A673 (cell line): ENCODE results near the gene ESRRG. TPM values are rescaled to one million over a fixed set of nuclear protein-coding genes. Genes with fewer than 3 reads are reported as not detected.

Source experiments
- BruUV-seq: library from RNA; stranded (reverse); fragments of 400-500 nt; replicated peaks from 2 replicates; lab custom pipeline; 2021; lab: Mats Ljungman, UMichigan
- CTCF ChIA-PET: fragments of 300-600 bp; sonication (Branson Sonifier 250); formaldehyde crosslinking; loops from one replicate; lab custom pipeline; 2022; ENCODE audit warnings: antibody characterized with exemption; lab: Charles Lee
- POLR2A ChIA-PET: fragments of 300-600 bp; sonication (Branson Sonifier 250); formaldehyde crosslinking; loops from one replicate; lab custom pipeline; 2022; ENCODE audit warnings: antibody characterized with exemption; ENCODE audit not compliant: low non-redundant PET; lab: Charles Lee
- DNase-seq: peaks from one replicate; pipeline ENCODE4 v3.0.0-alpha.2; 2015; ENCODE audit warnings: low spot score
- H3K27ac ChIP-seq: fragments of 200-600 bp; sonication (generic); 2 replicates; pipeline ENCODE4 v1.5.1; 2016; ENCODE audit warnings: mixed run types, low read depth, mild to moderate bottlenecking, mixed read lengths, antibody characterized with exemption, low read length; ENCODE audit not compliant: poor library complexity, severe bottlenecking
- H3K27me3 ChIP-seq: fragments of 200-600 bp; sonication (generic); replicated peaks from 2 replicates; pipeline ENCODE4 v1.6.1; 2017; ENCODE audit warnings: mixed run types, low read depth, mild to moderate bottlenecking, mixed read lengths, antibody characterized with exemption, low read length; ENCODE audit not compliant: insufficient read depth, poor library complexity
- H3K36me3 ChIP-seq: fragments of 200-600 bp; sonication (generic); 2 replicates; pipeline ENCODE4 v1.6.1; 2016; ENCODE audit warnings: mixed run types, mild to moderate bottlenecking, mixed read lengths, antibody characterized with exemption, low read length; ENCODE audit not compliant: insufficient read depth, poor library complexity, severe bottlenecking
- H3K4me1 ChIP-seq: fragments of 200-600 bp; sonication (generic); 2 replicates; pipeline ENCODE4 v1.6.1; 2017; ENCODE audit warnings: mixed run types, mild to moderate bottlenecking, mixed read lengths, antibody characterized with exemption, low read length; ENCODE audit not compliant: insufficient read depth, poor library complexity, severe bottlenecking
- H3K4me3 ChIP-seq: fragments of 200-600 bp; sonication (generic); 2 replicates; pipeline ENCODE4 v1.5.1; 2016; ENCODE audit warnings: low read depth, mixed run types, mild to moderate bottlenecking, mixed read lengths, low read length; ENCODE audit not compliant: poor library complexity, severe bottlenecking
- H3K9me3 ChIP-seq: fragments of 200-600 bp; sonication (generic); 2 replicates; pipeline ENCODE4 v1.6.1; 2016; ENCODE audit warnings: mixed run types, low read depth, mild to moderate bottlenecking, mixed read lengths, antibody characterized with exemption, low read length; ENCODE audit not compliant: poor library complexity, severe bottlenecking
- CTCF ChIP-seq: fragments of 300-800, 200-600 bp; sonication (generic); conservative IDR thresholded peaks from 2 replicates; pipeline ENCODE4 v1.5.1; 2017; ENCODE audit warnings: low read depth, mild to moderate bottlenecking, antibody characterized with exemption, low read length, moderate library complexity, mixed read lengths
- EZH2 ChIP-seq: fragments of 200-600 bp; sonication (generic); IDR thresholded peaks from 2 replicates; pipeline ENCODE4 v1.6.1; 2017; ENCODE audit warnings: borderline replicate concordance, low read depth, mild to moderate bottlenecking, mixed read lengths, antibody characterized with exemption, low read length; ENCODE audit not compliant: poor library complexity, severe bottlenecking
- intact Hi-C: fragments of 100-400 bp; cut with micrococcal nuclease; formaldehyde crosslinking; loops from one replicate; pipeline ENCODE4 v1.10.0; 2022; ENCODE audit not compliant: unreplicated experiment
- total RNA-seq: library from RNA; stranded (reverse); gene quantifications from 2 replicates; pipeline ENCODE4 v1.2.3, GENCODE V29; 2021

Gene ESRRG
- total RNA-seq, 1 experiment from 2014 or later, result not detected

GRCh38 chr1:216765346-216766300, 42.4 kb upstream of the ESRRG start:
- Histone ChIP-seq H3K36me3 (no peaks in the 10 kb centered on the region), H3K4me3 (no peak overlapping the region), H3K9me3 (no peaks in the 10 kb centered on the region), H3K27me3 (peaks cover 8% of the 10 kb centered on the region), H3K4me1 (no peaks in the 10 kb centered on the region), H3K27ac (no peak overlapping the region)
- TF ChIP-seq CTCF (no peak), EZH2 (no peak)
- intact Hi-C loops, result no loop called here
- CTCF ChIA-PET, result no interaction called here
- no TSS peak for BruUV-seq
- POLR2A ChIA-PET, result no interaction called here
- DNase-seq, result no peak

DNA sequence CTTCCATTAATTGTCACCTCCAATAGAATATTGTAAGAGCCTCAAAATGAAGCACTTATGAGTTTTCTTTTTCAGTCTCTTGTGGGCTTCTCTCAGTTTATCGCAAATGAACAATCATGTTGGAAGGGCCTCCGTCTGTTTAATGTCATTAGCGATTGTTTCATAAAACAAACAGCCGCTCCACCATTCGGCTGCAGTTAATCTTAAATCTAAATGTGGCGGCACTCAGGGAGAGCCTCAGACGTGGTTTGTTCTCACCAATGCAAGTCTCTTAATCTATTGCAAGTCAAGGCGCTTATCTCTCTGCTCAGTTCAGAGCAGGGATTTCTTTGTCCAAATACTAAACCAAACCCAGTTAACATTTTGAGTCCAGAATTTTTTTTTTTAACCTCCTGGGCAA, 34.9 kb upstream of the ESRRG start:
- no peak for TF ChIP-seq CTCF
- TF ChIP-seq EZH2, result no peak

GRCh38 chr1:216757110-216757509, 33.9 kb upstream of the ESRRG start:
- TF ChIP-seq CTCF (no peak), EZH2 (no peak)
- H3K36me3 ChIP-seq, result no peaks in the 10 kb centered on the region
- H3K27me3 ChIP-seq, result peaks cover 5% of the 10 kb centered on the region
- ChIA-PET CTCF (no interaction called here), POLR2A (no interaction called here)
- H3K27ac ChIP-seq, result no peak overlapping the region
- intact Hi-C loops, result no loop called here
- H3K9me3 ChIP-seq, result no peaks in the 10 kb centered on the region
- no peak overlapping the region for H3K4me3 ChIP-seq
- no peaks in the 10 kb centered on the region for H3K4me1 ChIP-seq
- no TSS peak for BruUV-seq
- no peak for DNase-seq

More for the DNA sequence above, 34.9 kb upstream of the ESRRG start:
- ChIA-PET POLR2A (no interaction called here), CTCF (no interaction called here)
- Histone ChIP-seq H3K4me3 (no peak overlapping the region), H3K9me3 (no peaks in the 10 kb centered on the region), H3K36me3 (no peaks in the 10 kb centered on the region), H3K27me3 (peaks cover 4% of the 10 kb centered on the region), H3K4me1 (no peaks in the 10 kb centered on the region), H3K27ac (no peak overlapping the region)
- DNase-seq, result no peak
- intact Hi-C loops, result no loop called here
- BruUV-seq, result no TSS peak
